GM12892 (cell line): ENCODE measurements around the gene CD46.

Source experiments
- DNase-seq: peaks from one replicate; pipeline ENCODE4 v3.0.0; 2011; ENCODE audit not compliant: insufficient read length
- FAIRE-seq: peaks from 2 replicates; lab custom pipeline; 2011; peaks lifted over from hg19 to GRCh38; lab: Jason Lieb, UNC
- POLR2A ChIP-seq: IDR thresholded peaks from 2 replicates; pipeline ENCODE4 v1.6.1; 2011; ENCODE audit warnings: low read depth, low read length, control low read depth
- POLR2AphosphoS5 ChIP-seq: IDR thresholded peaks from 2 replicates; pipeline ENCODE4 v1.6.1; 2011; ENCODE audit warnings: low read depth, low read length, control low read depth
- TAF1 ChIP-seq: IDR thresholded peaks from 2 replicates; pipeline ENCODE4 v1.6.1; 2011; ENCODE audit warnings: low read depth, mild to moderate bottlenecking, control low read depth, low read length, borderline replicate concordance

Gene CD46

DNA sequence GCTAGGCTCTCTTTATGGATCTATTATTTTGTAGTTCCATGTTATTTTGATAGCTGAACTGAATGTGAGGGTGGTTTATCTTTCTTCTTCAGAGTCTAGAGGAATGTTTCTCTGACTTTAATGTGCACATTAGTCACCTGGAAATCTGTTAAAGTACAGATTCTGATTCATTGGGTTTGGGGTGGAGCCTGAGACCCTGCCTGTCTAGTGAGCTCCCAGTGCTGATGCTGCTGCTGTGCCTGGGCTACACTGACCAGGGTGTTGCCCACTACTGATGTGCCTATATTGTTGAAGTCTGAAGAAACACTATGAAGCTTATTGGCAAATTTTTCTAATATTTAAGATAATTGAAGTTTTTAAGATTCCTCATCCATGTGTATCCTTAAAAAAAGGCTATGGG lies 35.9 kb downstream of the CD46 start:
- FAIRE-seq (no peak), DNase-seq (no peak)
- no peak for TF ChIP-seq POLR2A
- no peak for TF ChIP-seq TAF1
- no peak for TF ChIP-seq POLR2AphosphoS5

DNA sequence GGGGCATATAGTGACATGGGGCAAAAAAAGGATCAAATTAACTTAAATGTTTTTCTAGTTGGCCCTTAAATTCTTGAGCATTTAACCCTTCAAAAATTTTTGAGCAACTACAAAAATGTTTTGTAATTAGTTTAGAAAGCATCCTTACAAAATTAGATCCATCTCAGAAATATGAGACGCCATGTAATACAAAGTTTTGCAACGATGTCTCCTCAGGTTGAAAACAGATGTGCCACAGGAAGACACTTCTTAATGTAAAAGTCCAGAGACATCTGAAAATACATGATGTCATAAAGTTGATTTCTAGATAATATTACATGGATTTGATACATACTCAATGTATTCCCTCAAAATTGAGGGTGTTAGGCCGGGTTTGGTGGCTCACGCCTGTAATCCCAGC lies 37.5 kb downstream of the CD46 start:
- DNase-seq (no peak), FAIRE-seq (no peak)
- TF ChIP-seq POLR2A (no peak), POLR2AphosphoS5 (no peak), TAF1 (no peak)

DNA sequence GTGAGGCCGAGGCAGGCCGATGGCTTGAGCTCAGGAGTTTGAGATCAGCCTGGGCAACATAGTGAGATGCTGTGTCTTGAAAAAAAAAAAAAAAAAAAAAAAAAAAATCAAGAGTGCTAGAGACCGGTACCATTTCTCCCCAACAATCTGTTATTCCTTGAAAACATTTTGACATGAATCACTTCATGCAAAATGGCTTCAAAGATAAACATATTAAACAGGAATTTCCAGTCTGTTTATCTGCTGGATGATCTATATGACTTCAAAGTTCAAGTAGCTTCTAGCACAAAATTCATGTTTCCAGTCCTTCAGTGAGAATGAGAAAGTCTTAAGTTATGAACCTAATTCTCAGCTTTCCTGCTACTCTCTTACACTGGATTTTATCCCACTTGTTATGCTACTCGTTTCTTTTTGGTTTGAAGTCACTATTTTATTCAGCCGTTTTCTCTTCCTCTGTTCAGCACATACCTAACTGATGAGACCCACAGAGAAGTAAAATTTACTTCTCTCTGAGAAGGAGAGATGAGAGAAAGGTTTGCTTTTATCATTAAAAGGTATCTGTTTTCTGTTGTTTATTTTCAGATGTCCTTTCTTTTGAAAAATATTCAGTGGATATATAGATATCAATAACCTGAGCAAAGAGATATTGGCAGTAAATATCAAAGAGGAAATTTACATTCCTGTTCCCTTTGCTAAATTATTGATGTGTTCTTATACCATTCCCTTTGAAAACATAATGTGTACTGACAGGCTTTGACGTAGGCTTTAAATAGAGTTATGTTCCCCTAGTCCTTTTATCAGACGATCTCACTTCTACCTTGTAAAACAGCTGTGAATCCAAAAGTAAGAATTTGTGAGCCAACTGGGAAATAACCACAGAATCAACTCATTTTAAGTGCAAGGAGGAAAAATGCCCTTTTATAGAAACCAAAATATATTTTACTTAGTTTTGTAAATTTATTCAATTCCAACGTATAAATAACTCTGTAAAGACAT lies 38.2 kb downstream of the CD46 start:
- TF ChIP-seq TAF1 (no peak), POLR2AphosphoS5 (no peak), POLR2A (no peak)
- no peak for FAIRE-seq
- DNase-seq: no peak

DNA sequence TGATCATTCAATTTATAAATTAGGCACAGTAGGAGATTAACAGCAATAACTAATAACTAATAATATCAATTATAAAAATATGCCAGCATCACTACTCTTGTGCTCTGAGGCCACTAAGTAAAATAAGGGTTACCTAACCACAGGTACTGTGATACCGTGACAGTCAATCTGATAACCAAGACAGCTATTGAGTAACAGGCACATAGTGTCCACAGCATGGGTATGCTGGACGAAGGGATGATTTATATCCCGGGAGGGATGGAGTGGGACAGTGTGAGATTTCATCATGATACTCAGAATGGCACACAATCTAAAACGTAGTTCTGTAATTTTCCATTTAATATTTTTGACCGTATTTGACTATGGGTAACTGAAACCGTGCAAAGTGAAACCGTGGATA lies 39.4 kb downstream of the CD46 start:
- DNase-seq (no peak), FAIRE-seq (no peak)
- TF ChIP-seq TAF1: no peak
- TF ChIP-seq POLR2AphosphoS5: no peak
- TF ChIP-seq POLR2A: no peak

DNA sequence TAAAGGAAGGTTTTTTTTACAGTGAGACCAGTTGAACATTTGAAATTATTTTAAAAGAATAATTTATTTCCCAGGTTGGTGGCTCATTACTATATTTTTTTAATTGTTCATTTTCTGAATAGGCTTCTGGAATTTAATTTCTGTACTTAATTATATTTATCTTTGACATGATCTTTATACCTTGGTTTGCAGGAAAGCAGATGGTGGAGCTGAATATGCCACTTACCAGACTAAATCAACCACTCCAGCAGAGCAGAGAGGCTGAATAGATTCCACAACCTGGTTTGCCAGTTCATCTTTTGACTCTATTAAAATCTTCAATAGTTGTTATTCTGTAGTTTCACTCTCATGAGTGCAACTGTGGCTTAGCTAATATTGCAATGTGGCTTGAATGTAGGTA lies 41.5 kb downstream of the CD46 start:
- TF ChIP-seq POLR2A: no peak
- TF ChIP-seq TAF1: no peak
- no peak for TF ChIP-seq POLR2AphosphoS5
- FAIRE-seq (no peak), DNase-seq (no peak)

DNA sequence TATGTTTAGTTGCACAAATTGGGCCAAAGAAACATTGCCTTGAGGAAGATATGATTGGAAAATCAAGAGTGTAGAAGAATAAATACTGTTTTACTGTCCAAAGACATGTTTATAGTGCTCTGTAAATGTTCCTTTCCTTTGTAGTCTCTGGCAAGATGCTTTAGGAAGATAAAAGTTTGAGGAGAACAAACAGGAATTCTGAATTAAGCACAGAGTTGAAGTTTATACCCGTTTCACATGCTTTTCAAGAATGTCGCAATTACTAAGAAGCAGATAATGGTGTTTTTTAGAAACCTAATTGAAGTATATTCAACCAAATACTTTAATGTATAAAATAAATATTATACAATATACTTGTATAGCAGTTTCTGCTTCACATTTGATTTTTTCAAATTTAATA lies 43.0 kb downstream of the CD46 start:
- TF ChIP-seq POLR2A: no peak
- TF ChIP-seq TAF1: no peak
- TF ChIP-seq POLR2AphosphoS5: no peak
- FAIRE-seq: no peak
- DNase-seq: no peak

DNA sequence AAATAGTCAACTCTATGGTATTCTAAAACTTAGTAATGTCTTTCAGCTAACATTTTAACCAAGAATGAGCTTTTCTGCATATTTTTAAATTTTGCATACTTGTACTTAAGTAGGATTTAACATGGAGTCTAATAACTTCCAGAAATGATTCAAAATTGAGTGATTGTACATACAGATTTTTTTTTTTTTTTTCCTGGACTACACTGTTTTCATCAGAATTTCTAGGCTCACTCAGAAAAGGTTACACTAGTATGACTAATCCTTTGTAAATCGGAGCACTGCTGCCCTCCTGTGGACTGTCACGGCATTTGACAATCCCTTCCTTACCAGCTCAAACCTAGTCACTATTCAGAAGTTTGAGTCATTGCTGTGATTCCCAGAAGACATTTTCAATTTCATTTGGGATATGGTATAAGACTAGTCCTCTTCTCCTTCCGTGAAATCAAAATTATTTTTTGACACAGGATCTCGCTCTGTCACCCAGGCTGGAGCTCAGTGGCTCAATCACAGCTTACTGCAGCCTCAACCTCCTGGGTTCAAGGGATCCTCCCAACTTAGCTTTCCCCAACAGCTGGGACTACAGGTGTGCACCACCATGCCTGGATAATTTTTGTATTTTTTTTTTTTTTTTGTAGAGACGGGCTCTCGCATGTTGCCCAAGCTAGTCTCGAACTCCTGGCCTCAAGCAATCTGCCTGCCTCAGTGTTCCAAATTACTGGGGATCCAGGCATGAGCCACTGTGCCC lies 45.5 kb downstream of the CD46 start:
- FAIRE-seq (peak; percentile 98), DNase-seq (no peak)
- TF ChIP-seq POLR2AphosphoS5: no peak
- no peak for TF ChIP-seq TAF1
- TF ChIP-seq POLR2A: no peak

DNA sequence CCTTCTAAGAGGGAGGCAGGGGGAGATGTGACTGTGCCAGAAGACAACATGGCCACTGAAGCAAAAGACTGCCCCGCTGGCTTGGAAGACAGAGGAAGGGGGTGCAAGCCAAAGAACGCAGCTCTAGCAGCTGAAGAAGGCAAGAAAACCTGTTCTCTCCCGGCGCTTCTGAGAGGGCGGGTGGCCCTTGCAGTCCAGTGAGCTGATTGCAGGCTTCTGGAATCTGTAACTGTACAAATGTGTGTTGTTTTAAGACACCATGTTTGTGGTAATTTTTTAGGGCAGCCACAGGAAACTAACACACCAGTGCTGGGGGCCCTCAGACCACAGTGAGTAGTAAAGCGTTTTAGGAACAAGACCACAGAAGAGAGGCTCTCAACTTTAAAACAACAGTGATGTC lies 47.0 kb downstream of the CD46 start:
- TF ChIP-seq POLR2A: no peak
- TF ChIP-seq POLR2AphosphoS5: no peak
- no peak for TF ChIP-seq TAF1
- FAIRE-seq (no peak), DNase-seq (no peak)

DNA sequence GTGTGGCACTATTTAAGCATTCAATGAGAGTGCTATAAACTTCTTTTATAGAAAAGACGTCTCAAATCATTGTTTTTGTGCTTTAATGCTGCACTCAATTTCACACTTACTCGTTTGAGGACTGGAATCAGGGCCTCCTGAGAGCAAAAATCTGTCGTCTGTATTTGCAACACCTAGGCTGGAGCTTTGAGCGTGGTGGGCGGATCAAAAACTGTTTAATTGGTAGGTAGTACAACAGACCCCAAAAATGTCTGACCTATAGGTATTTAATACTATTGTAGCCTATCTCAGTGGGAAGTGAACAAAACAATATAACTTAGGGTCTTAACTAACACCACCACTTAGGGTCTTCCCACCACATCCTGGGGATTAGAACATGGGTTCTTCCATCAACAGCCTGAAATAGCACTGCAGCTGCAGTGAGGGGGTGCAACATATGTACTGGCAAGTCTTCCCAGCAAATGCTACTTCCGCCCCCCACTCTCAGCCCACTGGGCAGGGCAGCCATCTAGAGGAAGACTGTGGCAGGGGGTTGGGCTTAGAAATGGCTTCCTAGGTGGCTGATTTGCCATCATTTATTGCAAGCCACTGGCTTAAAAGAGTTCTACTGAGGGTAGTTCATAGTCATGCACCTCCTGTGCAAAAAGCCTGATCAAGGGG lies 48.3 kb downstream of the CD46 start:
- DNase-seq: no peak
- FAIRE-seq: no peak
- no peak; the same call in 1 of the 2 replicates for TF ChIP-seq POLR2A
- no peak for TF ChIP-seq POLR2AphosphoS5
- no peak for TF ChIP-seq TAF1

DNA sequence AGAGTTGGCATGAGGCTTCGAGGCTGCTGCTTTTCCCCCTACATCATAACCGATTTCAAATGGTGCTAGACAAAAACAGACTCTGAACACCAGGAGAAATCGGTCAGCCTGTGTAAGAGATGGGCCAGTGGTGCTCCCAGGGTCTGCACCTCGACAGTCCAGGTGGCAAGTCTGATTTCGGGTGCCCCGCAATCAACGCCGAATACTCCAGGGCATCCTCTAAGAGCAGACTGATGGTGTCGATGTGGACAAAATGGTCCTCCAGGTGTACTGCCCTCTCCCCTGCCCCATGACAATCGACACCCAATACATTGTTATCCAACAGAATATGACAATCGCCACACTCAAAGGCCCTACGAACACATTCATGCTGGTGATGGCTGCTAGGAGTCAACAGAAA lies 50.0 kb downstream of the CD46 start:
- TF ChIP-seq POLR2A (peak; percentile 42; the same call in 1 of the 2 replicates), TAF1 (no peak)
- DNase-seq: no peak
- FAIRE-seq: no peak

DNA sequence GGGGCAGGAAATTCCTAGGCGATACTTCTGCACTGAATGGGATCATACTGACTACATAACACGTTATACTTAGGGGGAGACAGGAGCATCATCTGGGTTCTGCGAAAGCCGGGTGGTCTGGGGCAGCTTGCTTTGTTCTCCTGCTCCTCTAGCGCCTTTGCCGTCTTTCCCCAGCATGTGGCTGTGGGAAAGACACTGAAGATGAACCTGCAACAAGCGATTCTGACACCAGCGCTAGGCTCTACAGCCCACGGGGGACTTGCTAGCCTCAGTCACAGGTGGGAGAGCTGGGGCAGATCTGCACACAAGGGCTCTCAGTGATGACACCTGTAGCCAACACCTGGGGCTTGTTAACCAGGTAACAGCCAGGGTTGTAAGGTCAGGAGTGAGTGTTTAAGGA lies 51.8 kb downstream of the CD46 start:
- no peak for FAIRE-seq
- no peak for TF ChIP-seq POLR2AphosphoS5
- no peak for TF ChIP-seq TAF1
- no peak for DNase-seq
